G401.6 (cell line): ENCODE measurements around the gene CLBA1.

Experiments
- FAIRE-seq: peaks from 2 replicates; lab custom pipeline; 2012; peaks lifted over from hg19 to GRCh38; lab: Jason Lieb, UNC

The CLBA1 gene

DNA sequence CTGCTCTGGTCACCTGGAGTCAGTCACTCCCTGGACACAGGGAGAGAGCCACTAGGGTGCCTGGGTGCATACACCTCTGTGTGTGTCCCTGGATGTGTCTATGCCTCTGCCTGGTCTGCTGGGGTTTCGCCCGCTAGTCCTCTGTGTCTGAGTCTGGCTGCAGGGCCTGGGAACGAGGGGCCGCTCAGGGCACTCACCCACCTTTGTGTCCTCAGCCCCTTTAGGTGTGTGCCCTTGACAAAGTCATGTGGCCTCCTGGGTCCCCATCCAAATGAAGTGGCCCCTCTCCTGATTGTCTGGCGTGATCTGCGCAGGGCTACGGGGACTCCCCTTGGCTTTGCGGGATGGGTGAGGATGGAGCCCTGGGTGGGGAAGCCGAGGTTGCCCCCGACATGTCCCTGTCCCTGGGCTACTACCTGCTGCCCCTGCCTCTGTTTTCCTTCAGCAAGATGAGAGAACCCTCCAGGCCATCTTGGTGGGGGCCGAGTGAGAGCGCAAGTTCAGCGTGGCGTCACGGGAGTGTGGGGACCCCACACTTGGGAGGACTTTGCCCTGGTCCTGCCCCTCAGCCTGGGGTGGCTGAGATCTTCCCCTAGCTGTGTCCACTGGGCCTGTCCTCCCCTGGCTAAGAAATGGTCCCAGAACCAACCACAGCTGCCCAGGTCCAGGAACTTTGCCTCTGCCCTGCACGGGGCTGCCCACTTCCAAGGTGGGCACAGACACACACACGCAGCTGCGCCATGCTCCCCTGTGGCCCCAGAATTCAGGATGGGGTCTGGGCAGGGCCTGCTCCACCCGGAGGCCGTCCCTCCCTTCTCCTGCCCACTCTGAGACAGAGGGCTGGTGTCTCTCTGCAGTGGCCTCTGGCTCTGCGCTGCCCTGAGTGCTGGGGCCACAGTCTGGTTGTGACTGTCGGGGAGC is 4.7 kb upstream of the CLBA1 start:
- FAIRE-seq, result no peak

DNA sequence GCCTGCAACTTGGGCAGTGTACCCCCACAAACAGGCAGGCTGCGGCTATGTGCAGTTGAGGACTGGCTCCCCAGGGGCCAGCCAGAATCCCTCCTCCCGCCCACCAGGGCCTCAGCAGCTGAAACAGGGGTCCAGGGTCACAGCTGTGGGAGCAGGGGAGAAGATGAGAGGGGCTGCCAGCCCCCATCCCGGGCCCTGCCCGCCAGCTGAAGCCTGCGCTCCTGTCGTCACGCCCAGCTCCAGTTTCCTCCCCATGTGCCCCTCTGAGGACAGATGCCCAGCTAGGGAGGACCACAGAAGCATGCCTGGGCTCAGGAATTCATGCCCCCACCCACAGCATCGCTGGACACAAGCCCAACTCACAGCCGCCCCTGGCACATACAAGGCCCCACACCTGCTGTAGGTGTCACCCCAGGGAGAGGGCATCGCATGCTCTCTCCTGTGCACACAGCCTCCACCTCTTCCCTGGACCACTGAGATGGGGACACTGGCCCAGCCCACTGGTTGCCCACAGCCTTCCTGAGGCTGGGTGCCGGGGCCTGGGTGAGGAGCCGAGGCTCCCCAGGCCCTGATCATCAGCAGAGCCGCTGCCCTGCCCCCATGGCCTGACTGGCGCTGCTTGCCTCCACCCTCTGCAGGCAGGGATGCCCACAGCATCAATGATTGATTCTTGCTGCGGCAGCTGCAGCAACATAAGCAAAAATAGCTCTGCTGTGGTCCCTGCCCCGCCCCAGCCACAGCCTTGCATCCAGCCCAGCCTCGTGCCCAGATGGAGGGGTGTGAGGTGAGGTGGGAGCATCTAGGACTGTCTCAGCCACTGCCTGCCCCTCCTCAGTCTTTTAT is 3.7 kb upstream of the CLBA1 start:
- no peak for FAIRE-seq

DNA sequence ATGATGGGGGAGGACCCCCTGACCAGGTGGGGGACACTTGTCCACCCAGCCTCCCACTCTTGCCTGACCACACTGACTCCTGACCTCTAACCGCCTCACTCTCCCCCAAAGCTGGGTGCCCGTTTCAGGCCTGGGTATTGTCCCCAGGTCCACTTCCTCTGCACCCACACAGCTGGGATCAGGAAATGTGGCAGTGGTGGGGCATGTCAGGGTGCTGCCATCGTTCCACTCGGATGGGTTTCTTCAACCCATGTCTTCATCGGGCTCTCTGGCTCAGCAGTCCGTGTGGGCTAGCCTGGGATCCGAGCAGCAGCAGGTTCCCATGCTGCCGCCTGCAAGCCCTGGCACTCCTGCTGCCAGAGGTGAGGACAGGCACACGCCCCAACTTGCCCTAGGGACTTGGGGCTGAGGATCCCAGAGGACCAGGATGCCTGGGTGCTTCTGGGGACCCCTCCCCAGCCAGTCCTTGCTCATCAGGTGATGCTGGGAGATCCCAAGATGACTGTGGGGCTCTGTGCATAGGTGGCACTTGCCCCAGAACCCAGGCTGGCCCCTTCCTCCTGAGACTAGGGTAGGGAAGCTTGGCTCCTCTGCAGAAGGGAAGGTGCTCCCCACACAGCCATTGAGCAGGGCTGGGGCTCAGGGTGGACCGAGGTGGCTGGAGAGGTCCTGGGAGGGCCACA is 2.9 kb upstream of the CLBA1 start:
- no peak for FAIRE-seq

DNA sequence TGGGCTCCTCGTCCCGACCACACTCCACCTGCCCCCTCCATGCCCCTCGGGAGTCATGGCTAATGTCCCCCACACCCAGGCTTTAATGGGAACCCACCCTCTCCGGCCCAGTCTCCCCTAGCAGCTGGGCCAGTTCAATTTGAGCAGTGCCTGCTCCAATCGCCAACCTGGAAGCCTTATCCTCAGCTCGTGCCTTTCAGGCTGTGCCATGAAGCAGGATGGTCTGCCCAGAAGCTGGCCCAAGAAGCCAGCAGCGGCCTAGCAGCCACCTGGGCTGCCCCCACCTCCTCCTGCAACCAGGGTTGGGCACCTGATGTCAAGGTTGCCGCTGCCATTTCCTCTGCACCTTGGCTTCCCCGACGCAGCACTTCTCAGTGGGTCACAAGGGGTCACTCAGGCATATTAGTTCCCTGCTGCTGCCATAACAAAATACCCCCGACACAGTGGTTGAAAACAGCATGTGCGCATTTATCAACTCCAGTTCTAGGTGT is 2.3 kb upstream of the CLBA1 start:
- no peak for FAIRE-seq

DNA sequence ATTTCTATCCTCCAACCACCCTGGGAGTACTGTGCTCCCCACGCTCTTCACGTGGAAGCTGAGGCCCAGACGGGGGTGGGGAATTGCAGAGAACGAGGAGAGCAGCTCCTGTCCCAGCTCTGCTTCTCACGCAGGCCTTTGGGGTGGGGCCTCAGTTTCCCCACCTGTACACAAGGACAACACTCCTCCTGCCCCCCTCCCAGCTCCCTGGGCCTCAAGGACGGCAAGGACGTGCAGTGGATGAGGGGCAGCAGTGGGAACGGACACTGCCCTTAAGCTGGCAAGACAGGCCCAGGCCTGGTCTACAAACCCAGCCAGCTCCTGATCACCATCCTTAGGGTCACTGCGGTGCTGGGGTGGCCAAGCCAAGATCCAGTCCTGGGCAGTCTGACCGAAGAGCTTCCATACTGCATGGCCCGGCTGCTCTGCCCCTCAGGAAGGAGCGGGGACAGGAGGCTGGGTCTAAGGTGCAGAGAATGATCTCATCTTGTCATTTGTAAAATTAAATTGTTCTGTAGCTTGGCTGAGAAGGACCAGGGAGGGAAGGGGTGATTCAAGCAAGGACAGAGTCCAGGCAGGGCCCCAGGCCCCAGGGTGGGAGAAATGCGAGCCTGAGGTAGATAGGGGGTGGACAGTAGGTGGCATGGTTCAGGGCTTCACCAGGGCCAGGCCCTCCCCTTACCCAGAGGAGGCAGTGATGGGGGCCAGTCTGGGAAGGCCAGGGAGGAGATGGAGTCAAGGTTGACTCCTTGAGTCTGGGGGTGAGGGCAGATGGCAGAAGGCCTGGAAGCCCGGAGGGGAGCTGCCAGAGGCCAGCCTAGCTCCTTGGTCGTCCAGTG is 1.3 kb upstream of the CLBA1 start:
- FAIRE-seq, result no peak

DNA sequence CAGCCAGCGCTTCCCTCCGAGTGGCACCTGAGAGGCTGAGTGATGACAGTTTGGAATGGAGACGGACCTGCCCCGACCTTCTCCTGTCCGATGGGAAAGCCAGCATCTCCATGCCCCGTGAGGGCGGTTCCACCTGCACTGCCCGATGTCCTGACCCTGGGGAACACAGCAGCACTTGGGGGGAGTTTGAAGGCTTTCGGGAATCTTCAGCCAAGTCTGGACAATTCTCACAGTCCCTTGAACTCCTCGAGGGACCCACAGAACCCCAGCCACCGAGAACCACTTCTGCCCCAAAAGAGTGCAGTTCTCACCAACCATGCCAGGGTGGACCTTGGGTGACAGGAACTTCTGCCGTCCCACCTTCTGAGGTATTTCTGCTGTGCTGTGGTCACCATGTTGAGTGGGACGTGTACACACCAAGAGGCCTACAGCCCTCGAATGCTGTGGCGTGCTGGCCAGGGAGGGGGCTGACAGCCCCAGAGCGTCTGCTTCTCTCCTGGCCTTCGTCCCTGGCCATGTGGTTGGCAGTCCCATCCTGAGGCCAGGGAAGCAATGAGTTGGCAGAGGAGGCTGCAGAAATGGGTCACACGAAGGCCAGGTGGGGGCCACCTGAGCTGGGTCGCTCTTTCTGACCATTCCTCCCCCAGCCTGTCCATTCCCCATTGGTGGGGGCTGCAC is 1.0 kb downstream of the CLBA1 start:
- no peak for FAIRE-seq

DNA sequence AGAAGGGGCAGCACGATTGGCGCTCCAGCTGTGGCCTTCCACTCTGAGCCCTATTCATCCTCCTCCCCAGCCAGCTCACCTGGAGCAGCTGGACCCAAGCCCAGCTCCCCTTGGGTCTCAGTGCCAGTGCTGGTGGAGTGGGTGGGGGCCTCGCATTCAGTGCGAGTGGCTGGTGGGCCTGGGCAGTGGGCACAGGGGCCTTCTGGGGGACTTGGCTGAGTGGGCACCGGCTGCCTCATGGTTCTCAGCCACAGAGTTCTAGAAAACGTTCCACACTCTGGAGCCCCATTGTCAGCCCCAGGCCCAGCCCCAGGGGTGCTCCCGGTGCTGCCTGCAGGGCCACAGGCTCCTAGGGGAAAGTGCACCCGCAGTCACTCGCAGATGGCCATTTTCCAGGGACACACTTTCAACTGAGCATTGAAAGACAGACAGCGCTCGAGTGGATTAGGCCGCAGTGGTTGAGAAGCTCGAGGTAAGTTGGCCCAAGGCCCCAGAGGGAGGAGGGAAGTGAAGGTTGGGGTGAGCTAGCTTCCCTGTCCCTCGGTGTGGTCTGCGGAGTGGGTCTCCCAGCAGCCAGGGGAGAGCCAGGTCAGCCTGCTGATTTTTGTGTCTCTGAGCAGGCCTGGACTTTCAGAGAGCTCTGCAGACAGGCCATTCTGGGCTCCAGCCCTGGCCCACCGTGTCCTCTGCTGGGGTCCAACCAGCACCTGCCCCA is 3.8 kb downstream of the CLBA1 start:
- no peak for FAIRE-seq

DNA sequence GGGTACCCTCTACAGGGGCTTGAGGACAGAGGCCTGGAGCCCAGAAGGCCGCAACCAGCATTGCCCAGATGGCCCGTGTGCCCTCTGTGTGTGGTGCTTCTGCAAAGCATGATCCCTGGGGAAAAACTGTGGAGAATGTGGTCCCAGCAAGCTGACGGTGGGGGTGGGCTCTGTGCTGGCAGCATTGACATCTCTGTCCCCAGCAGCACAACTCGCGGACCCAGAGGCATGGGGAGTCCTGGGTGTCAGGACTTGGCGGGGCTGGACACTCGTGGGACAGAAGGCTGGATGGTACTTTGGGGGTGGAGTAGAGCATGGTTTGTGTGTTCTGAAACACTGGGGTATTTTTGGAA is 4.3 kb downstream of the CLBA1 start:
- no peak for FAIRE-seq

DNA sequence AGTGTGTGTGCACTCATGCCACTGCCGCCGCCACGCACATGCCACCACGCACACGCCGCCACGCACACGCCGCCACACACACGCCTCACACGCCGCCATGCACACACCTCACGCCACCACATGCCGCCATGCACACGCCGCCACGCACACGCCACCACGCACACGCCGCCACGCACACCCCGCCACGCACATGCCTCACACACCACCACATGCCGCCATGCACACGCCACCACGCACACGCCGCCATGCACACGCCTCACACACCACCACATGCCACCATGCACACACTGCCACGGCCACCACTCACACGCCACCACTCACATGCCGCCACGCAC is 6.3 kb downstream of the CLBA1 start:
- FAIRE-seq, result no peak

DNA sequence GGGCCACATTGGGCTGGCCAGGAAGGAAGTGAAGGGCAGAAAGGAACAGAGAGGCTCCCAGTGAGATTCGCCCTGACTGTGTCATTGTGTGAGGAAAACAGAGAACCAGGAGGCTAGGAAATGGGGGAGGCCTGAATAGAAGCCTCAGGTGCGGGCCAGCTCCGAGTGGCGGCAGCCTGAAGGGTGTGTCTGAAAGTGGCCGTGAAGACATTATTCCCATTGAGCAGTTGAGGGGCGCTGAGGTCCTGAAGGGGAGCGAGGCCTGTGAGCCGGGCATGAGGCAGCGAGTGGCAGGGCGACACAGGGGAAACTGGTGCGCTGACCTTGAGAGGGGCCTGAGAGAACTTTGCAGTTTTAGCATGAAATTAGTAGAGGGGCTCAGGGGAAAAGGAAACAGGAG is 6.9 kb downstream of the CLBA1 start:
- no peak for FAIRE-seq

DNA sequence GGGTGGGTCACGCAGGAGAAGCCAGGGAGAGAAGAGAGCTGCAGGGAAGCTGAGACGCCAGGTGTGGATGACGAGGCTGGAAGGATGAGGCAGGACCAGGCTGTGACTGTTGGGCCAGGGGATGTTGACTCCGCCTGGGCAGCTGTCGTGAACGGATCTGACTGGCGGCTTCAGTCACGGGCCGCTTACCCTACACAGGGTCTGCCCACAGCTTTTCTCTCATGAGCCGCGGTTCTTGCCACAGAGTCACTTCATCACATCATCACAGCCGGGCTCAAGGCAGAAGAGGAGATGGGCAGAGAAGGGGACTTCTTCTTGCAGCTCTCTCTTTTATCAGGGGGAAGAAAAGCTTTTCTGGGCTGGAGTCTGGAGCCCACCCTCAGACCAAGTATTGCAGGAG is 7.7 kb downstream of the CLBA1 start:
- FAIRE-seq, result no peak

DNA sequence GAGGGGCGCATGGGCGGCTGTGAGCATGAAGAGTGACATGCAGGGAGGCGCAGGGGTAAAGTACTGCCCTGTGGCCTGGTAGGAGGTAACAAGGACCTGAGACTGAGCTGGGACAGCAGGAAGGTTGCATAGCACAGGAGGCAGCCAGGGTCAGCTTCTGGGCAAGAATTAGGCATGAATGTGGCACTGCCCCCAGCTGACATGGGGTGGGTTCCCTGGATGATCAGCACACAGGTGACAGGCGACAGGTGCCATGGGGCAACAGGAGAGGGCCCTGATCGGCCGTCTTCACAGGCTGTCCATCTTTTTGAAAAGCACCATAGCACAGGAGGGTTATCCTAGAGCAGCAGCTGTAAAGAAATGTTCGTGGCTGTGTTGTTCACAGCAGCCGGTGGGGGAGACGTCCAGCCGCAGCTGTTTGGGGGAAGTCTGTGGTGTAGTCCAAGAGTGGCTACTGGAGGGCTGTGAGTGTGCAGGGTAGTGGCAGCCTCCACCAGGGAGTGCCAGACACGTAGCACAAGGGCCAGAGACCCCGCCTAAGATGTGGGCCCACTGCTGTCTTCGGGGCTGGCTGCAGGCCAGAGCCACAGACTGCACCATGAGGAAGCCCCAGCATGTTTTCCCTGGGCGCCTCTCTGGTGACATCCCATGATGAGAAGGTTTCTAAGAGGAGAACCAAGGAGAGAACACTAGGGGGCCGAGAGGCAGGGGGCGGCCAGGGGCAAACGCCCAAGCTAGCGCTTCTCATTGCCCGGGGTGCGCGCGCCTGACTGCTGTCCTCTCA is 8.4 kb downstream of the CLBA1 start:
- no peak for FAIRE-seq

DNA sequence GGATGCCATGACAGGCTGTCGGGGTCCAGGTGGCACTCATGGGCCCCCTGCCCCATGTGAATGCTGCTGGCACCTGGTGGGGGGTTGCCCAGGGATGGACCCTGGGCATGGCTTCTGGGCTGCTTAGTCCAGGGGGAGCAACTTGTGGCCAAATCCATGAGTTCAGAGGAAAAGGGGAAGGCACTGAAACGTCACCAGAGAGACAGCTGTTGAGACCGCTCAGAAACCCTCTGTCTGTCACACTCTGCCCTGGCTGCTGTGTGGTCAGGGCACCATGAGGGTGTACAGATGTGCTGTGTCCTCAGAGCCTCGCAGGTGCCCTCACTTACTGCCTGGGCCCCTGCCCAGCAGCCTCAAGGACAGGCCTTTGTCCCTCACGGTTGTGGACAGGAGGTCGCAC is 9.4 kb downstream of the CLBA1 start:
- FAIRE-seq, result no peak

DNA sequence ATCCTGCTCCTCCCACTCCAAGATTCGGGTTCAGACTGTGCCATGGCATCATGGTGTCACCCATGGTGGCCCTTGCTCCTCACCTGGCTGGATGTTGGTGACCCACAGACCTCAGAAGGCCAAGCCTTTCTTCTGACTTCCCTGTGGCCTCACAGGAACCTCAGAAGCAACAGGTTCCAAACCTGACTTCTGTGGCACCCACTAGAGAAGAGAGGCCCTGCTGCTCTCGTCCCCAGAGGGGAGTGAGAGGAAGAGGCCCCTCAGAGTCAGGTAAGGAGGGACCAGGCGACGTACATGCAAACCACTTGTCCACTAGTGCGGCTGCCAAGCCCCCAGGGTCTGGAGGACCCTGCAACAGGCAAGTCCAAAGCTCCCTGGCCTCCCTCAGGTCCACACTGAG is 10.4 kb downstream of the CLBA1 start:
- no peak for FAIRE-seq

DNA sequence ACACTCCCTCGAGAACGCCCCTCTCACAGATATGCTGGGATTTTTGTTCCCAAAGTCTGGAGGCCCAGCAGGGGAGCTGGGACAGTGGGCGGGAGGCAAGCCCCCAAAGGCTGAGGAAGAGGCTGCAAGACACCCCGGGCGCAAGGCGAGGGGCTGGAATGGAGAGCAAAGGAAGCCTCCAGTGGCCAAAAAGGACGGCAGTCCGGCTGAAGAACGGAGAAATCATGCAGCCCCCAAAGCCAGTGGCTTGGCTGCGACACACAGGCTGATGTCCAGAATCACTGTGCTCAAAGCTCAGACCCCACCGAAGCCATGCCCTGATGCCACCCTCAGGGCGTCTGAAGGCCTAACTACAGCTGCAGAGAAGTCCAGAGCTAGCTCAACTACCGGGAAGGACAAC is 10.9 kb downstream of the CLBA1 start:
- FAIRE-seq, result no peak

DNA sequence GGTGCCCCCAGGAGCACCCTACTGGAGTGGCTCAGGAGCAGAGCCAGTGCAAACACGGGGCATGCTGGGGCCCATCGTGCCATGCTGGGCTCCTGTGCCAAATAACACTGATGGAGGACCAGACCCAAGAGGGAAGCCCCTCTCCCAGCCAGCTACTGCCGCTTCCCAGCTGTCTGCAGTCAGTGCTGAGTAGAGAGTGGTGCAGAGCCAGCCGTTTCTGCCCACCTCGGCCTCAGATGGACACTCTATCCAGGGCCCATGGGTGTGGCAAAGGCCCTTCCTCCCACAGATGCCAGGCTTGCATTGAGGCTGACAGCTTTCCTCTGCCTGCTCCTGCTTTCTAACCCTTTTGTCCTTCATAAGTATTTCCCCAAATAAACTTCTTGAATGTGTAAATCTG is 13.2 kb downstream of the CLBA1 start:
- FAIRE-seq, result no peak

DNA sequence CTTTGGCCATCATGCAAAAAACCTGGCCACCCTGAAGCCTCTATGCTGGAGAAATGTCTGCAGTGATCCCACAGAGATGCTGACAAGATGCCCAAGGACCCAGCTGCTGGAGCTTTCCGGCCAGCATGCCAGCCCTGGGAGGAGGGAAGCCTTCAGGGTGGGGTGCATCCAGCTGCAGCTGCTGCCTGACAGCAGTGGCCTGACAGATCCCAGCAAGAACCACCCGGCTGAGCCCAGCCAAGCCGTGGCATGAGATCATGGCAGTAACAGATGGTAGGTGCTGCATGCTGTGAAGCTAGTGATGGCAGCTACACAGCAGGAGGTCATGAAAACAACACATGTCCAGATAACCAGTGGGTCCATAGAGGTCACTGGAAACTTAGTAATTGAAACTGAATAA is 13.8 kb downstream of the CLBA1 start:
- FAIRE-seq, result no peak

DNA sequence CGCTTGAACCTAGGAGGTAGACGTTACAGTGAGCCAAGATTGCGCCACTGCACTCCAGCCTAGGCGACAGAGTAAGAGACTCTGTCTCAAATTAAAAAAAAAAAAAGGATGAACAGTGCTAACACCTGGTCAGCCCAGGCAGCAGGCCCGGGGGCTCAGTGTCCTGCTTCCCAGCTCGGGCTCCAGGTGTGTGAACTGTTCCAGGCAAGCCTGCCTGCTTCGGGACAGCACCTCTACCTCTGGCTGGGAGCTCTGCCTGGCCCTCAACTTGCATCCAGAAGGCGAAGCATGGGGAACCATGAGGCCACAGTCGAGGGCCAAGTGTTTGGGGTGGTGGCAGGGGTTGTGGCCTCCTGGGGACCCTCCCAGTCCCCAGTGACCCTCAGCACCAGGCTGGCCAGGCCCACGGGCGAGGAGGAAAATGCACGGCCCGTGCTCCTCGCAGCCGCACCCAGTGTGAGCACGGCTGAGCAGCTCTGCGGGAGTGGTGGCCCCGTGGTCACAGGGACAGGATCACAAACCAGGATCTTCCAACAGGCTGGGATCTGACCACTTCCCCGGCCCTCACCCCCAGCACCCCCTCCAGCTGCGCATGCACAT is 19.8 kb downstream of the CLBA1 start:
- FAIRE-seq, result no peak
